ENCODE data around the gene LRRK2. TPM values are rescaled to one million over a fixed set of nuclear protein-coding genes. Genes with fewer than 3 reads are reported as not detected.
A peak's percentile ranks its signal among the peaks of the same experiment; 100 is the strongest.

The LRRK2 gene
- total RNA-seq (10 to 100 TPM in 1 of 6 donors, 1 to 10 TPM in 5; 5.7 to 11.2 (median 8.4) TPM), polyA plus RNA-seq (1 to 10 TPM; 2.5 to 3.5 TPM)

- Histone ChIP-seq H3K27ac (peak within 1 kb of the TSS; percentile 84 to 95 (median 92)), H3K4me3 (peak within 1 kb of the TSS; percentile 48 to 73 (median 64)), H3K27me3 (no peaks in the 10 kb centered on the region), H3K36me3 (no peaks in the 10 kb centered on the region), H3K9me3 (no peaks in the 10 kb centered on the region), H3K4me1 (peaks cover 0 to 20% (median 6%) of the 10 kb centered on the region in 3 donors)
- no peak for TF ChIP-seq CTCF (IDR thresholded peaks at IDR 0.05)
- WGBS, 2 donors = 1% methylated on average over 69 to 78 of the region's 78 CpGs
- FAIRE-seq = no peak
- intact Hi-C loops (cut with DNase I) = no loop called here
- peak; percentile 80 to 88 (median 85) for ATAC-seq
- peak; percentile 67 to 89 (median 80) for DNase-seq
Observed at GRCh38 chr12:40224439-40225291, at the start of gene LRRK2. Gene LRRK2, plus strand, starts transcription at chr12:40224997. Its CDS starts 135 bp downstream, at chr12:40225132.

- Histone ChIP-seq H3K4me1 (no peaks in the 10 kb centered on the region), H3K9me3 (no peaks in the 10 kb centered on the region), H3K4me3 (no peak overlapping the region), H3K27ac (no peak overlapping the region), H3K36me3 (no peaks in the 10 kb centered on the region), H3K27me3 (no peaks in the 10 kb centered on the region)
- TF ChIP-seq CTCF (IDR thresholded peaks at IDR 0.05) = no peak
- FAIRE-seq = no peak
- 64 to 73% methylated on average over 2 of the region's 2 CpGs for WGBS, 2 donors
- no peak for DNase-seq
- no peak for ATAC-seq
- intact Hi-C loops (cut with DNase I) = no loop called here
Observed at GRCh38 chr12:40175045-40175444, 49.8 kb upstream of the LRRK2 start.

- WGBS, 2 donors = 88 to 91% methylated on average over 3 of the region's 3 CpGs
- no peaks in the 10 kb centered on the region for H3K4me1 ChIP-seq
- no peak for TF ChIP-seq CTCF (IDR thresholded peaks at IDR 0.05)
- no peaks in the 10 kb centered on the region for H3K27me3 ChIP-seq
- H3K36me3 ChIP-seq = no peaks in the 10 kb centered on the region
- ATAC-seq = no peak
- intact Hi-C loops (cut with DNase I) = no loop called here
- no peaks in the 10 kb centered on the region for H3K9me3 ChIP-seq
- FAIRE-seq = no peak
- no peak overlapping the region for H3K4me3 ChIP-seq
- no peak overlapping the region for H3K27ac ChIP-seq
- no peak for DNase-seq
Observed at GRCh38 chr12:40175489-40175888, 49.3 kb upstream of the LRRK2 start.

GRCh38 chr12:40178701-40179100 is 46.1 kb upstream of the LRRK2 start:
- ATAC-seq (no peak), DNase-seq (no peak), FAIRE-seq (no peak)
- Histone ChIP-seq H3K27me3 (no peaks in the 10 kb centered on the region), H3K9me3 (no peaks in the 10 kb centered on the region), H3K4me3 (no peak overlapping the region), H3K36me3 (no peaks in the 10 kb centered on the region), H3K27ac (no peak overlapping the region), H3K4me1 (no peaks in the 10 kb centered on the region)
- TF ChIP-seq CTCF (IDR thresholded peaks at IDR 0.05) = no peak
- WGBS, 2 donors = 76 to 80% methylated on average over 4 of the region's 4 CpGs
- intact Hi-C loops (cut with DNase I) = no loop called here

- no peak for TF ChIP-seq CTCF (IDR thresholded peaks at IDR 0.05)
- no peaks in the 10 kb centered on the region for H3K27me3 ChIP-seq
- FAIRE-seq (no peak), ATAC-seq (no peak), DNase-seq (no peak)
- no peaks in the 10 kb centered on the region for H3K9me3 ChIP-seq
- 34 to 40% methylated on average over 1 of the region's 1 CpG for WGBS, 2 donors
- H3K36me3 ChIP-seq = no peaks in the 10 kb centered on the region
- no peak overlapping the region for H3K4me3 ChIP-seq
- H3K27ac ChIP-seq = no peak overlapping the region
- intact Hi-C loops (cut with DNase I) = no loop called here
- H3K4me1 ChIP-seq = no peaks in the 10 kb centered on the region
Observed at GRCh38 chr12:40181490-40181889, 43.3 kb upstream of the LRRK2 start.
